ENCODE measurements around the gene TSPAN4. TPM values are rescaled to one million over a fixed set of nuclear protein-coding genes. Genes with fewer than 3 reads are reported as not detected.

Gene TSPAN4
- total and polyA plus RNA-seq, 2 of the 13 experiments (the other 11 are each of a cell fraction or from before 2014, with no cell fraction given): 31.7 to 68.3 TPM

DNA sequence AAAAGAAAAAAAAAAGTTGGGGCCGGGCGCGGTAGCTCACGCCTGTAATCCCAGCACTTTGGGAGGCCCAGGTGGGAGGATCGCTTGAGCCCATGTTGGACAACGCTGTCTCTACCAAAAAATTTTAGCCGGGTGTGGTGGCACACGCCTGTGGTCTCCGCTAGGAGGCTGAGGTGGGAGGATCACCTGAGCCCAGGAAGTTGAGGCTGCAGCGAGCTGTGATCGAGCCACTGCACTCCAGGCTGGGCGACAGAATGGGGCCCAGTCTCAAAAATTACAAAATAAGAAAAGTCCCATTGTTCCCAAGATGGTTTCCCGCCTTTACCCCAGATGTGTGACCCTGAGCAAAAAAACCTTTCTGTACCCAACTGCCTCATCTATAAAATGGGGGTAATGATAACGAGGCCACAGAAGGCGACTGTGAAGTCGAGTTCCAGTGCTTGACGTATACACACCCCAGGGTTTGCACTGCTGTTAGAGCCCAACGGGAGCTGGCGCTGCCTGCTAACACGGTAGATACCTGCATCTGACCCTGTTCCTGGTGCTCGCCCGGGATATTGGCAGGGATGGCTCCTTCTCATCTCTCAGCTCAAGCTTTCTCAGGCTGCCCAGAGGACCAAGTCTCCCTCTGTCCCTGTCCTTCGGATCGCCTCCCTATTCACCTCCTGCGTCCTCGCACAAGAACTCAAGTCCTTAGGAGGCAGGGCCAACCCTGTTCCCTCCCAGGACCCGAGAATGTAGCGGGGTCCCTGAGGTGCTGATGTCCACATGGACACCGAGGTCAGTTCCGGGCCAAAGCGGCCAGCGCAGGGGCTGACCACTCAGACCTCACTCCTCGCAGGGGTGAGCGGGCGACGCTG, 34.0 kb upstream of the TSPAN4 start (continued):
- TF ChIP-seq, protein P1, sequence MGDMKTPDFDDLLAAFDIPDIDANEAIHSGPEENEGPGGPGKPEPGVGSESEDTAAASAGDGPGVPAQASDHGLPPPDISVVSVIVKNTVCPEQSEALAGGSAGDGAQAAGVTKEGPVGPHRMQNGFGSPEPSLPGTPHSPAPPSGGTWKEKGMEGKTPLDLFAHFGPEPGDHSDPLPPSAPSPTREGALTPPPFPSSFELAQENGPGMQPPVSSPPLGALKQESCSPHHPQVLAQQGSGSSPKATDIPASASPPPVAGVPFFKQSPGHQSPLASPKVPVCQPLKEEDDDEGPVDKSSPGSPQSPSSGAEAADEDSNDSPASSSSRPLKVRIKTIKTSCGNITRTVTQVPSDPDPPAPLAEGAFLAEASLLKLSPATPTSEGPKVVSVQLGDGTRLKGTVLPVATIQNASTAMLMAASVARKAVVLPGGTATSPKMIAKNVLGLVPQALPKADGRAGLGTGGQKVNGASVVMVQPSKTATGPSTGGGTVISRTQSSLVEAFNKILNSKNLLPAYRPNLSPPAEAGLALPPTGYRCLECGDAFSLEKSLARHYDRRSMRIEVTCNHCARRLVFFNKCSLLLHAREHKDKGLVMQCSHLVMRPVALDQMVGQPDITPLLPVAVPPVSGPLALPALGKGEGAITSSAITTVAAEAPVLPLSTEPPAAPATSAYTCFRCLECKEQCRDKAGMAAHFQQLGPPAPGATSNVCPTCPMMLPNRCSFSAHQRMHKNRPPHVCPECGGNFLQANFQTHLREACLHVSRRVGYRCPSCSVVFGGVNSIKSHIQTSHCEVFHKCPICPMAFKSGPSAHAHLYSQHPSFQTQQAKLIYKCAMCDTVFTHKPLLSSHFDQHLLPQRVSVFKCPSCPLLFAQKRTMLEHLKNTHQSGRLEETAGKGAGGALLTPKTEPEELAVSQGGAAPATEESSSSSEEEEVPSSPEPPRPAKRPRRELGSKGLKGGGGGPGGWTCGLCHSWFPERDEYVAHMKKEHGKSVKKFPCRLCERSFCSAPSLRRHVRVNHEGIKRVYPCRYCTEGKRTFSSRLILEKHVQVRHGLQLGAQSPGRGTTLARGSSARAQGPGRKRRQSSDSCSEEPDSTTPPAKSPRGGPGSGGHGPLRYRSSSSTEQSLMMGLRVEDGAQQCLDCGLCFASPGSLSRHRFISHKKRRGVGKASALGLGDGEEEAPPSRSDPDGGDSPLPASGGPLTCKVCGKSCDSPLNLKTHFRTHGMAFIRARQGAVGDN (CRISPR knock-in tag; IDR thresholded peaks at IDR 0.05): no peak
- TF ChIP-seq POLR2G (IDR thresholded peaks at IDR 0.05; ENCODE audit: low read depth, low read length): peak; percentile 19; the same call in 1 of the 2 replicates
- TF ChIP-seq ZFP36L2 (CRISPR knock-in tag; IDR thresholded peaks at IDR 0.05): peak; percentile 0; the same call in 1 of the 2 replicates
- no peak for TF ChIP-seq TGIF2 (CRISPR knock-in tag; IDR thresholded peaks at IDR 0.05)
- TF ChIP-seq ZNF563 (CRISPR knock-in tag; IDR thresholded peaks at IDR 0.05): no peak
- no peak for TF ChIP-seq ZNF775 (CRISPR knock-in tag; IDR thresholded peaks at IDR 0.05; ENCODE audit: borderline replicate concordance)
- 0 out of 2 replicates have a peak, but pooled peaks have one; percentile 78 for TF ChIP-seq ZNF816 (CRISPR knock-in tag; IDR thresholded peaks at IDR 0.05; ENCODE audit: borderline replicate concordance)
- TF ChIP-seq, protein P2, sequence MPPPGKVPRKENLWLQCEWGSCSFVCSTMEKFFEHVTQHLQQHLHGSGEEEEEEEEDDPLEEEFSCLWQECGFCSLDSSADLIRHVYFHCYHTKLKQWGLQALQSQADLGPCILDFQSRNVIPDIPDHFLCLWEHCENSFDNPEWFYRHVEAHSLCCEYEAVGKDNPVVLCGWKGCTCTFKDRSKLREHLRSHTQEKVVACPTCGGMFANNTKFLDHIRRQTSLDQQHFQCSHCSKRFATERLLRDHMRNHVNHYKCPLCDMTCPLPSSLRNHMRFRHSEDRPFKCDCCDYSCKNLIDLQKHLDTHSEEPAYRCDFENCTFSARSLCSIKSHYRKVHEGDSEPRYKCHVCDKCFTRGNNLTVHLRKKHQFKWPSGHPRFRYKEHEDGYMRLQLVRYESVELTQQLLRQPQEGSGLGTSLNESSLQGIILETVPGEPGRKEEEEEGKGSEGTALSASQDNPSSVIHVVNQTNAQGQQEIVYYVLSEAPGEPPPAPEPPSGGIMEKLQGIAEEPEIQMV (CRISPR knock-in tag; IDR thresholded peaks at IDR 0.05; ENCODE audit: low read depth): no peak
- TF ChIP-seq, protein P3, sequence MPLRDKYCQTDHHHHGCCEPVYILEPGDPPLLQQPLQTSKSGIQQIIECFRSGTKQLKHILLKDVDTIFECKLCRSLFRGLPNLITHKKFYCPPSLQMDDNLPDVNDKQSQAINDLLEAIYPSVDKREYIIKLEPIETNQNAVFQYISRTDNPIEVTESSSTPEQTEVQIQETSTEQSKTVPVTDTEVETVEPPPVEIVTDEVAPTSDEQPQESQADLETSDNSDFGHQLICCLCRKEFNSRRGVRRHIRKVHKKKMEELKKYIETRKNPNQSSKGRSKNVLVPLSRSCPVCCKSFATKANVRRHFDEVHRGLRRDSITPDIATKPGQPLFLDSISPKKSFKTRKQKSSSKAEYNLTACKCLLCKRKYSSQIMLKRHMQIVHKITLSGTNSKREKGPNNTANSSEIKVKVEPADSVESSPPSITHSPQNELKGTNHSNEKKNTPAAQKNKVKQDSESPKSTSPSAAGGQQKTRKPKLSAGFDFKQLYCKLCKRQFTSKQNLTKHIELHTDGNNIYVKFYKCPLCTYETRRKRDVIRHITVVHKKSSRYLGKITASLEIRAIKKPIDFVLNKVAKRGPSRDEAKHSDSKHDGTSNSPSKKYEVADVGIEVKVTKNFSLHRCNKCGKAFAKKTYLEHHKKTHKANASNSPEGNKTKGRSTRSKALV (CRISPR knock-in tag; IDR thresholded peaks at IDR 0.05): peak; percentile 75; the same call in 1 of the 2 replicates
- TF ChIP-seq, protein P4, sequence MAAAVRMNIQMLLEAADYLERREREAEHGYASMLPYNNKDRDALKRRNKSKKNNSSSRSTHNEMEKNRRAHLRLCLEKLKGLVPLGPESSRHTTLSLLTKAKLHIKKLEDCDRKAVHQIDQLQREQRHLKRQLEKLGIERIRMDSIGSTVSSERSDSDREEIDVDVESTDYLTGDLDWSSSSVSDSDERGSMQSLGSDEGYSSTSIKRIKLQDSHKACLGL (CRISPR knock-in tag; IDR thresholded peaks at IDR 0.05): no peak
- no peak for TF ChIP-seq MEIS1 (CRISPR knock-in tag; IDR thresholded peaks at IDR 0.05; ENCODE audit: borderline replicate concordance)
- no peak for TF ChIP-seq ZNF652 (CRISPR knock-in tag; IDR thresholded peaks at IDR 0.05; ENCODE audit: borderline replicate concordance, low read depth)
- TF ChIP-seq ZBTB21 (CRISPR knock-in tag; IDR thresholded peaks at IDR 0.05): no peak
- TF ChIP-seq NFIB (CRISPR knock-in tag; IDR thresholded peaks at IDR 0.05; ENCODE audit: borderline replicate concordance): no peak
- TF ChIP-seq, protein P5, sequence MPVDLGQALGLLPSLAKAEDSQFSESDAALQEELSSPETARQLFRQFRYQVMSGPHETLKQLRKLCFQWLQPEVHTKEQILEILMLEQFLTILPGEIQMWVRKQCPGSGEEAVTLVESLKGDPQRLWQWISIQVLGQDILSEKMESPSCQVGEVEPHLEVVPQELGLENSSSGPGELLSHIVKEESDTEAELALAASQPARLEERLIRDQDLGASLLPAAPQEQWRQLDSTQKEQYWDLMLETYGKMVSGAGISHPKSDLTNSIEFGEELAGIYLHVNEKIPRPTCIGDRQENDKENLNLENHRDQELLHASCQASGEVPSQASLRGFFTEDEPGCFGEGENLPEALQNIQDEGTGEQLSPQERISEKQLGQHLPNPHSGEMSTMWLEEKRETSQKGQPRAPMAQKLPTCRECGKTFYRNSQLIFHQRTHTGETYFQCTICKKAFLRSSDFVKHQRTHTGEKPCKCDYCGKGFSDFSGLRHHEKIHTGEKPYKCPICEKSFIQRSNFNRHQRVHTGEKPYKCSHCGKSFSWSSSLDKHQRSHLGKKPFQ (CRISPR knock-in tag; IDR thresholded peaks at IDR 0.05; ENCODE audit: insufficient replicate concordance): no peak
- no peak for TF ChIP-seq HMG20A (CRISPR knock-in tag; IDR thresholded peaks at IDR 0.05; ENCODE audit: borderline replicate concordance)
- TF ChIP-seq TCF12 (IDR thresholded peaks at IDR 0.05): no peak
- no peak for TF ChIP-seq TCF12 (CRISPR knock-in tag; IDR thresholded peaks at IDR 0.05)
- TF ChIP-seq LCORL (IDR thresholded peaks at IDR 0.05): no peak
- TF ChIP-seq LCORL (CRISPR knock-in tag; IDR thresholded peaks at IDR 0.05): peak; percentile 18; the same call in 1 of the 2 replicates
